ENCODE data around the gene NUMB. TPM values are rescaled to one million over a fixed set of nuclear protein-coding genes. Genes with fewer than 3 reads are reported as not detected.

The NUMB gene
- total and polyA plus RNA-seq, 2 of the 13 experiments (the other 11 are each of a cell fraction or from before 2014, with no cell fraction given) = 20.3 to 71.1 TPM

DNA sequence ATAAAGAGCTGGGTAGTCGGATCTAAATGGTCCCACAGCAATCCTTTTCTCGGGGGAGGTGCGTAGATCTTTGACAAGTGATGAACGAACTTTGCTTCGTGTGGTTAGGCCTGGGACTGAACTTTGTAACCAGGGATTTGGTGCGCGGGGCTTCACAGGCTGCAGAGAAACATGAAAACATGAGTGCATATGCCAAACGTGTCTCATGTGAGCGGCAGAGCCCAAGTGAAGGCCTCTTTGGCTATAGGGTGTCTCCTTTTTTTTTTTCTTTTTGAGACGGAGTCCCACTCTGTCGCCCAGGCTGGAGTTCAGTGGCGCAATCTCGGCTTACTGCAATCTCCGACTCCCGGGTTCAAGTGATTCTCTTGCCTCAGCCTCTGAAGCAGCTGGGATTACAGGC lies 20.3 kb upstream of the NUMB start (continued):
- no peak for TF ChIP-seq HMGXB3 (CRISPR knock-in tag; IDR thresholded peaks at IDR 0.05; ENCODE audit: borderline replicate concordance)
- TF ChIP-seq ZBTB3 (CRISPR knock-in tag; IDR thresholded peaks at IDR 0.05; ENCODE audit: borderline replicate concordance, low read depth) = no peak
- 0 out of 2 replicates have a peak, but pooled peaks have one; percentile 25 for TF ChIP-seq ZNF292 (CRISPR knock-in tag; IDR thresholded peaks at IDR 0.05; ENCODE audit: borderline replicate concordance, low read depth)
- TF ChIP-seq NR1H2 (CRISPR knock-in tag; IDR thresholded peaks at IDR 0.05; ENCODE audit: borderline replicate concordance, low read depth) = no peak
- no peak for TF ChIP-seq GATA4 (IDR thresholded peaks at IDR 0.05; ENCODE audit: borderline replicate concordance, low read depth)
- TF ChIP-seq ZMAT3 (CRISPR knock-in tag; conservative IDR thresholded peaks at IDR 0.05) = no peak
- 0 out of 3 replicates have a peak, but pooled peaks have one; percentile 35 for TF ChIP-seq MXI1 (IDR thresholded peaks at IDR 0.05; ENCODE audit: borderline replicate concordance, low read depth, low read length)
- TF ChIP-seq TSC22D2 (CRISPR knock-in tag; IDR thresholded peaks at IDR 0.05; ENCODE audit: borderline replicate concordance) = no peak
- TF ChIP-seq SMYD3 (CRISPR knock-in tag; IDR thresholded peaks at IDR 0.05) = no peak
- no peak for TF ChIP-seq ZBTB49 (CRISPR knock-in tag; IDR thresholded peaks at IDR 0.05; ENCODE audit: borderline replicate concordance)
- no peak for TF ChIP-seq RFX5 (IDR thresholded peaks at IDR 0.05; ENCODE audit: low read depth, low read length)
- TF ChIP-seq SIN3A (IDR thresholded peaks at IDR 0.05; ENCODE audit: borderline replicate concordance, low read depth, low read length) = 0 out of 2 replicates have a peak, but pooled peaks have one; percentile 20
- no peak for TF ChIP-seq ARNT (IDR thresholded peaks at IDR 0.05)
- TF ChIP-seq ARID3A (IDR thresholded peaks at IDR 0.05; ENCODE audit: low read depth, low read length) = no peak
- TF ChIP-seq HDAC1 (CRISPR knock-in tag; IDR thresholded peaks at IDR 0.05) = peak; percentile 23; the same call in 1 of the 2 replicates
- TF ChIP-seq, protein P1, sequence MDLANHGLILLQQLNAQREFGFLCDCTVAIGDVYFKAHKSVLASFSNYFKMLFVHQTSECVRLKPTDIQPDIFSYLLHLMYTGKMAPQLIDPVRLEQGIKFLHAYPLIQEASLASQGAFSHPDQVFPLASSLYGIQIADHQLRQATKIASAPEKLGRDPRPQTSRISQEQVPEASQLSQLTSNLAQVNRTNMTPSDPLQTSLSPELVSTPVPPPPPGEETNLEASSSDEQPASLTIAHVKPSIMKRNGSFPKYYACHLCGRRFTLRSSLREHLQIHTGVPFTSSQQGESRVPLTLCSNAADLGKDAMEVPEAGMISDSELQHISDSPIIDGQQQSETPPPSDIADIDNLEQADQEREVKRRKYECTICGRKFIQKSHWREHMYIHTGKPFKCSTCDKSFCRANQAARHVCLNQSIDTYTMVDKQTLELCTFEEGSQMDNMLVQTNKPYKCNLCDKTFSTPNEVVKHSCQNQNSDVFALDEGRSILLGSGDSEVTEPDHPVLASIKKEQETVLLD (CRISPR knock-in tag; IDR thresholded peaks at IDR 0.05; ENCODE audit: low read depth) = no peak
- TF ChIP-seq NONO (IDR thresholded peaks at IDR 0.05) = no peak
- no peak for TF ChIP-seq NONO (CRISPR knock-in tag; conservative IDR thresholded peaks at IDR 0.05)
- no peak for TF ChIP-seq ZMYM4 (CRISPR knock-in tag; IDR thresholded peaks at IDR 0.05)
